Mucosa of descending colon (tissue), 3 donors: Measurements from ENCODE around the gene ATP7B. TPM values are rescaled to one million over a fixed set of nuclear protein-coding genes. Genes with fewer than 3 reads are reported as not detected.

Source experiments
- ATAC-seq: fragments of 200-7000 bp; cut with Tn5 transposase; one replicate; pipeline ENCODE4 v1.9.1; 2020; ENCODE audit warnings: mild to moderate bottlenecking, moderate library complexity
- DNase-seq, 3 donors: peaks; one replicate each; pipeline ENCODE4 v3.0.0-alpha.2; 2020
- H3K36me3 ChIP-seq: fragments of 200-600 bp; one replicate; pipeline ENCODE4 v1.8.0; 2021; ENCODE audit warnings: low read depth, mild to moderate bottlenecking
- H3K4me1 ChIP-seq: fragments of 200-600 bp; one replicate; pipeline ENCODE4 v1.8.0; 2021; ENCODE audit warnings: low read depth, mild to moderate bottlenecking
- H3K4me3 ChIP-seq: fragments of 200-600 bp; one replicate; pipeline ENCODE4 v1.8.0; 2021; ENCODE audit warnings: mild to moderate bottlenecking
- H3K9me3 ChIP-seq: fragments of 200-600 bp; one replicate; pipeline ENCODE4 v1.8.0; 2021; ENCODE audit warnings: mild to moderate bottlenecking
- CTCF ChIP-seq: fragments of 200-600 bp; IDR thresholded peaks from one replicate; pipeline ENCODE4 v1.8.0; 2022; ENCODE audit warnings: antibody characterized with exemption, mild to moderate bottlenecking
- intact Hi-C, 2 donors: fragments of 100-400 bp; cut with DNase I in 1 of 2; cut with micrococcal nuclease in 1 of 2; formaldehyde crosslinking; loops; one replicate each; pipeline versions ENCODE4 v1.11.0 to v1.11.1; 2022; cut with DNase I, micrococcal nuclease
- total RNA-seq, 3 donors: library from RNA; stranded (reverse); fragmentation: NEBNext Ultra II Directional in 2 of 3; extraction: Animal tissue kit (Norgen Biotek cat#: 25700) in 2 of 3; gene quantifications; one replicate each; pipeline versions ENCODE4 v1.2.1 to v1.2.4, GENCODE V29; 2021 to 2023
- donor health status: DM: no; HTN: no; CAD: no; lungs with moderate emphysema.
- donor health status: DM: no; HTN: no; CAD: no.
- donor health status: DM: no; HTN: yes; CAD: no.

Gene ATP7B
- total RNA-seq, 3 donors from 2014 or later: 11.3 to 26.0 (median 16.0) TPM

- TF ChIP-seq CTCF: no peak
- Histone ChIP-seq H3K4me1 (peaks cover 16% of the 10 kb centered on the region), H3K4me3 (no peak overlapping the region), H3K36me3 (no peaks in the 10 kb centered on the region), H3K9me3 (no peaks in the 10 kb centered on the region)
- ATAC-seq: no peak
- DNase-seq: no peak
- intact Hi-C loops: no loop called here
These were observed 65.0 kb downstream of the ATP7B start for GRCh38 chr13:51946163-51946669.

- Histone ChIP-seq H3K9me3 (no peaks in the 10 kb centered on the region), H3K4me3 (no peak overlapping the region), H3K4me1 (peaks cover 17% of the 10 kb centered on the region), H3K36me3 (no peaks in the 10 kb centered on the region)
- TF ChIP-seq CTCF: no peak
- ATAC-seq (no peak), DNase-seq (no peak)
- intact Hi-C loops: no loop called here
These were observed 66.1 kb downstream of the ATP7B start for GRCh38 chr13:51945149-51945548.

- H3K4me1 ChIP-seq: peaks cover 17% of the 10 kb centered on the region
- DNase-seq: no peak
- TF ChIP-seq CTCF: no peak
- no peaks in the 10 kb centered on the region for H3K36me3 ChIP-seq
- H3K4me3 ChIP-seq: no peak overlapping the region
- intact Hi-C loops: no loop called here
- no peak for ATAC-seq
- H3K9me3 ChIP-seq: no peaks in the 10 kb centered on the region
These were observed 66.8 kb downstream of the ATP7B start for GRCh38 chr13:51944428-51944827.

GRCh38 chr13:51943721-51944120, 67.5 kb downstream of the ATP7B start:
- Histone ChIP-seq H3K36me3 (no peaks in the 10 kb centered on the region), H3K4me1 (peaks cover 17% of the 10 kb centered on the region), H3K9me3 (no peaks in the 10 kb centered on the region), H3K4me3 (no peak overlapping the region)
- intact Hi-C loops: no loop called here
- DNase-seq (peak in 1 of 3 donors; percentile 28), ATAC-seq (no peak)
- no peak for TF ChIP-seq CTCF

GRCh38 chr13:51942189-51942588, 69.1 kb downstream of the ATP7B start:
- ATAC-seq (peak; percentile 93), DNase-seq (peak; percentile 87 to 95 (median 89))
- no peaks in the 10 kb centered on the region for H3K9me3 ChIP-seq
- H3K36me3 ChIP-seq: no peaks in the 10 kb centered on the region
- no peak overlapping the region for H3K4me3 ChIP-seq
- H3K4me1 ChIP-seq: peaks cover 17% of the 10 kb centered on the region
- intact Hi-C loops: no loop called here
- TF ChIP-seq CTCF: no peak

- intact Hi-C loops: no loop called here
- H3K36me3 ChIP-seq: no peaks in the 10 kb centered on the region
- H3K9me3 ChIP-seq: no peaks in the 10 kb centered on the region
- H3K4me1 ChIP-seq: peaks cover 11% of the 10 kb centered on the region
- no peak for TF ChIP-seq CTCF
- no peak for DNase-seq
- no peak overlapping the region for H3K4me3 ChIP-seq
- no peak for ATAC-seq
These were observed 72.8 kb downstream of the ATP7B start for GRCh38 chr13:51938454-51938853.
